Measurements from ENCODE around the gene HMGN4. TPM values are rescaled to one million over a fixed set of nuclear protein-coding genes. Genes with fewer than 3 reads are reported as not detected.

HMGN4 gene
- total and polyA plus RNA-seq, 9 of the 15 experiments (the other 6 are each of a cell fraction or from before 2014, with no cell fraction given): 35.4 to 134 (median 94.1) TPM

GRCh38 chr6:26568601-26569432, 30.7 kb downstream of the HMGN4 start (continued):
- no peak for TF ChIP-seq ZNF318 (IDR thresholded peaks at IDR 0.05; ENCODE audit: borderline replicate concordance in 1 of 2, low read depth in 1 of 2)
- TF ChIP-seq POLR2G (IDR thresholded peaks at IDR 0.05; ENCODE audit: low read depth, low read length): peak; percentile 60; the same call in 1 of the 2 replicates
- no peak for TF ChIP-seq ZBTB34 (CRISPR knock-in tag; IDR thresholded peaks at IDR 0.05)
- peak; percentile 63 to 66 for TF ChIP-seq NRF1 (conservative IDR thresholded peaks at IDR 0.05 in 1 of 2, IDR thresholded peaks at IDR 0.05 in 1 of 2)
- peak; percentile 90 for TF ChIP-seq ARID2 (IDR thresholded peaks at IDR 0.05)
- TF ChIP-seq NFXL1 (CRISPR knock-in tag; IDR thresholded peaks at IDR 0.05): no peak
- TF ChIP-seq NFIC (IDR thresholded peaks at IDR 0.05): peak; percentile 82
- no peak for TF ChIP-seq YBX1 (IDR thresholded peaks at IDR 0.05)
- no peak for TF ChIP-seq CREB3L1 (IDR thresholded peaks at IDR 0.05; ENCODE audit: borderline replicate concordance, low read depth)
- TF ChIP-seq GTF3C2 (IDR thresholded peaks at IDR 0.05; ENCODE audit: borderline replicate concordance, extremely low read depth, insufficient read length): peak; percentile 99
- TF ChIP-seq CBFA2T2 (conservative IDR thresholded peaks at IDR 0.05): no peak

Measured in K562 (cell line).